Muscle layer of colon (tissue), 2 donors: ENCODE data around the gene CXorf58.
A peak's percentile ranks its signal among the peaks of the same experiment; 100 is the strongest.

Source experiments
- H3K27ac ChIP-seq: one replicate; pipeline ENCODE4 v1.7.0; 2013; ENCODE audit warnings: low read depth, mild to moderate bottlenecking, low read length, moderate library complexity
- H3K27me3 ChIP-seq, 2 donors: one replicate each; pipeline ENCODE4 v1.7.0; 2013; ENCODE audit warnings: low read length in 2 of 2, mild to moderate bottlenecking in 2 of 2; ENCODE audit not compliant: insufficient read depth in 2 of 2, control insufficient read depth in 1 of 2
- H3K36me3 ChIP-seq: one replicate; pipeline ENCODE4 v1.7.0; 2013; ENCODE audit warnings: mild to moderate bottlenecking, low read length; ENCODE audit not compliant: insufficient read depth
- H3K4me1 ChIP-seq: one replicate; pipeline ENCODE4 v1.7.0; 2013; ENCODE audit warnings: mild to moderate bottlenecking, low read length; ENCODE audit not compliant: insufficient read depth
- H3K4me3 ChIP-seq, 2 donors: one replicate each; pipeline ENCODE4 v1.7.0; 2013; ENCODE audit warnings: low read length in 2 of 2, low read depth in 1 of 2, mild to moderate bottlenecking in 1 of 2, moderate library complexity in 1 of 2
- H3K9ac ChIP-seq: one replicate; pipeline ENCODE4 v1.7.0; 2013; ENCODE audit warnings: low read length
- H3K9me3 ChIP-seq: one replicate; pipeline ENCODE4 v1.7.0; 2013; ENCODE audit warnings: mild to moderate bottlenecking, low read length
- donor health status: abdominal sarcoma.
- donor health status: Adenocarcinoma of cecum.

Gene CXorf58

DNA sequence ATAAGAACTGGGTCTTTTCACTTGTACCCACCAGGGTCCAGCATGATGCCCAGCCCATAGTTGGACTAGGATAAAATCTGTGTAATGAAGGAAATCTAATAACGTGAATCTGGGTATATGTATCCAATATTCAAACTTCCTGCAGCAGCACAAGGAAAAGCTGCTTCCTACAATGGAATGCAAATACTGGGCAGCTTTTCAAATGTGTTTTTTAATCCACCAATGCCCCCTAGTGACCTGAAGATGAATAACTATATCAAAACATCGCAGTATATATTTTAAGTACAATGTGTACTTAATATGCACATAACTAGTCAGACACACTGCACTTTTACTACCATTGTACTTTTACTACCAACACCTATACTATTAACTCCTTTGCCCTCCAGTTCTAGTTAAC is 5.4 kb upstream of the CXorf58 start:
- no peaks in the 10 kb centered on the region for H3K36me3 ChIP-seq
- no peaks in the 10 kb centered on the region for H3K9me3 ChIP-seq
- H3K27me3 ChIP-seq, result peaks cover 0 to 3% of the 10 kb centered on the region in 2 donors
- H3K27ac ChIP-seq, result no peak overlapping the region
- peaks cover 3% of the 10 kb centered on the region for H3K4me1 ChIP-seq
- H3K4me3 ChIP-seq, result peak overlapping the region in 1 of 2 donors; percentile 28
- H3K9ac ChIP-seq, result no peak overlapping the region

DNA sequence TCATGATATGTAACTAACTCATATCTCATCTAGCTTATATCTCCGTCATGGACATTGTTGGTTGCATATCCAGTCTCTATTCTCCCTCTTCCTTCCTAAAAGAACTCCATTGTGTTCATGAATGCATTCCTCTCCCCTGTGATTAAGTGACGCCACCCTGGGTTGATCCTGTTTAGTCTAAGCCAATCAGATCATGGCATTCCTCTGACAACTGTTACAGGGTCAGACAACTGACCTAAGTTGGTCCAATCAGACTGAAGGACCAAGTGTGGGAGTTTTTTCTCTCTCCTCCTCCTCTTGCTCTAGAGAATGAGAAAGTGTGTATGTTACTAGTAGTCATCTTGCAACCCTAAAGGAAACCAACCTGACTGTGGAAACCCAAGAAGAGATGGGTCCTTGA is 3.7 kb upstream of the CXorf58 start:
- no peak overlapping the region for H3K9ac ChIP-seq
- H3K4me3 ChIP-seq, result no peak overlapping the region
- no peaks in the 10 kb centered on the region for H3K9me3 ChIP-seq
- H3K36me3 ChIP-seq, result no peaks in the 10 kb centered on the region
- peaks cover 7% of the 10 kb centered on the region for H3K4me1 ChIP-seq
- no peak overlapping the region for H3K27ac ChIP-seq
- H3K27me3 ChIP-seq, result peaks cover 0 to 10% of the 10 kb centered on the region in 2 donors

DNA sequence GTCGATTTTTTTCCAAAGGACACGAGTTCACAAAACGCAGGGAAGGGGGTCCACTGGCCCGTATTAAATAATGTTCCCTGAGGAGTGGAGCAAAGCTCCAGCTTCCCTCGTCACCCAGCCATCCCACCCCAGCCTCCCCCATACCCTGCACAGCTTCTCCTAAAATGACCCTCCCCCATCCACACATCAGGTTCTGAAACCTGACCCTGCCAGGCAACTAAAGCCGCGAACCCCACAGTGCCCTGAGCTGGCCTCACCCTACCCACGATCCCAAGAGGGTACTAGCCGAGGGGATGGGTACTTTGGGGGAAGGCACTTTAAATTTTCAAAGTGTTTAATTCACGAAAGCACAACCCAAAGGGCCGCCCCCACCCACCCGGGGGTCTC is 702 bp upstream of the CXorf58 start:
- Histone ChIP-seq H3K27ac (peak overlapping the region; percentile 59), H3K36me3 (no peaks in the 10 kb centered on the region), H3K4me1 (peaks cover 7% of the 10 kb centered on the region), H3K4me3 (peak overlapping the region; percentile 57 to 60), H3K9me3 (no peaks in the 10 kb centered on the region), H3K9ac (peak overlapping the region; percentile 67), H3K27me3 (peaks cover 0 to 10% of the 10 kb centered on the region in 2 donors)

GRCh38 chrX:23908219-23909004 is 606 bp downstream of the CXorf58 start:
- Histone ChIP-seq H3K4me3 (peak overlapping the region in 1 of 2 donors; percentile 35), H3K4me1 (peaks cover 7% of the 10 kb centered on the region), H3K27ac (peak overlapping the region; percentile 59), H3K9ac (peak overlapping the region; percentile 50), H3K9me3 (no peaks in the 10 kb centered on the region), H3K27me3 (peaks cover 0 to 10% of the 10 kb centered on the region in 2 donors), H3K36me3 (no peaks in the 10 kb centered on the region)

DNA sequence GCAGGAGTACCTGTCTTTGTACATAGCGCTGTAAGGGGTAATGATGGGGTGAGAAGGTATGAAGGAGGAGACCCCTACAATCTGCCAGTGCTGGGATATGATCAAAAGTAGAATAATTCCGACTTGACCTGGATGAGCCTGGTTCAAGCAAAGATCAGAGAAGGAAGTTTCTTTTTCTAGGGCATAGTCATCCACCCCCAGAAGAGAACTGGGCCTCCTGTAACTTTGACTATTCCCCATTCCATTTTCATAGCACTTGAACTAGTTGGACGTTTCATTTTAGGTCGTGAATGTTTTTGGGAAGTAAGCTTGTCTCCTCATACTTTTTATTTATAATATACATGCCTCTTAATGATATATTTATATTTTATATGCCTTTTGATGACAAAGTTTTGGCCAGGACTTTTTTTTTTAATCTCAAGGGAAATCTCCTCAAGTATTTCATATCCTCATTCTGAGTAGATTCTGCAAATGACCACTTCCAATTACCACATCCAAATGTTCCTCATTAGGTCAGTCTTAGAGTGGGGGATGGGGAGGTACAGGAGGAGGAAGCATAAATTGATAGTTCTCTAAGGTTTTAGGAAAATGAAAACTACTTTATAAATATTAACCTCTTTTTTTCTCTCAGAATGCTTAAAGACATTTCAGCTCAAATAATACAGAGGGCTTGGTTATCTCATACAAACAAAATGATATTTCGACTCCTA is 3.5 kb downstream of the CXorf58 start:
- H3K9me3 ChIP-seq, result no peaks in the 10 kb centered on the region
- no peak overlapping the region for H3K27ac ChIP-seq
- no peak overlapping the region for H3K4me3 ChIP-seq
- H3K9ac ChIP-seq, result no peak overlapping the region
- no peaks in the 10 kb centered on the region for H3K36me3 ChIP-seq
- peaks cover 0 to 14% of the 10 kb centered on the region in 2 donors for H3K27me3 ChIP-seq
- H3K4me1 ChIP-seq, result peaks cover 7% of the 10 kb centered on the region

DNA sequence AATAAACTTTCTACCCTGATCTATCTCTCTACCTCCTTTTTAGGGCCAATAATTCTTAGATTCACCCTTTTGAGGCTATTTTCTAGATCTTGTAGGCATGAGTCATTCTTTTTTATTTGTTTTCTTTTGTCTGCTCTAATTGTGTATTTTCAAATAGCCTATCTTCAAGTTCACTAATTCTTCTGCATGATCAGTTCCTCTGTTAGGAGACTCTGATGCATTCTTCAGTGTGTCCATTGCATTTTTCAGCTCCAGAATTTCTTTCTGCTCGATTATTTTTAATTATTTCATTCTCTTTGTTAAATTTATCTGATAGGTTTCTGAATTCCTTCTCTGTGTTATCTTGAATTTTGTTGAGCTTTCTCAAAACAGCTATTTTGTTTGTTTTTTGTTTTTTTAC is 11.3 kb downstream of the CXorf58 start:
- Histone ChIP-seq H3K4me3 (no peak overlapping the region), H3K27me3 (peaks cover 0 to 4% of the 10 kb centered on the region in 2 donors), H3K36me3 (no peaks in the 10 kb centered on the region)

DNA sequence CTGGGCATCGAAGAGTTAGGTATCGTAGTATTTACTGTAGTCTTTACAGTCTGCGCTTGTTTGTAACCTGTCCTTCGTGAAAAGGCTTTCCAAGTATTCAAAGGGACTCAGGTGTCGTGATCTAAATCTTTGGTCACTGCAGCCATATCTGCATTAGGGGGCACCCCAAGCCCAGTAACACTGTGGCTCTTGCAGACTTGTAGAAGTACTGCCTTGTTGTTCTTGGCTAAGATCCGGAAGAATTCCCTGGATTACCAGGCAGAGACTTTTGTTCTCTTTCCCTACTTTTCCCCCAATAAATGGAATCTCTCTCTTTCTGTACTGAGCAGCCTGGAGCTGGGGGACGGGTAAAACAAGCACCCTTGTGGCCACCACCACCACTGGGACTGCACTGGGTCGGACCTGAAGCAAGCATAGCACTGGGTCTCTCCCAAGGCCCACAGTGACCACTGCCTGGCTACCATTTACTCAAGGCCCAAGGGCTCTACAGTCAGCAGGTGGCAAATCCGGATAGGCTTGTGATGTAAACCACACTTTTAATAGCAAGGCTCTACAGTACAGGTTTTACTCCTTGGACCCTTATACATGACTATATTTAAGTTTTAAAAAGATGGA is 12.0 kb downstream of the CXorf58 start:
- no peaks in the 10 kb centered on the region for H3K36me3 ChIP-seq
- no peak overlapping the region for H3K4me3 ChIP-seq
- H3K4me1 ChIP-seq, result no peaks in the 10 kb centered on the region
- peaks cover 0 to 4% of the 10 kb centered on the region in 2 donors for H3K27me3 ChIP-seq
- H3K27ac ChIP-seq, result no peak overlapping the region
- H3K9ac ChIP-seq, result no peak overlapping the region
- no peaks in the 10 kb centered on the region for H3K9me3 ChIP-seq

More for the DNA sequence above, 11.3 kb downstream of the CXorf58 start:
- Histone ChIP-seq H3K9me3 (no peaks in the 10 kb centered on the region), H3K27ac (no peak overlapping the region), H3K4me1 (no peaks in the 10 kb centered on the region), H3K9ac (no peak overlapping the region)

- Histone ChIP-seq H3K9me3 (no peaks in the 10 kb centered on the region), H3K36me3 (no peaks in the 10 kb centered on the region), H3K27me3 (no peaks in the 10 kb centered on the region), H3K4me1 (no peaks in the 10 kb centered on the region), H3K9ac (no peak overlapping the region), H3K27ac (no peak overlapping the region), H3K4me3 (no peak overlapping the region)
These were observed 18.2 kb downstream of the CXorf58 start for GRCh38 chrX:23926015-23926414.

DNA sequence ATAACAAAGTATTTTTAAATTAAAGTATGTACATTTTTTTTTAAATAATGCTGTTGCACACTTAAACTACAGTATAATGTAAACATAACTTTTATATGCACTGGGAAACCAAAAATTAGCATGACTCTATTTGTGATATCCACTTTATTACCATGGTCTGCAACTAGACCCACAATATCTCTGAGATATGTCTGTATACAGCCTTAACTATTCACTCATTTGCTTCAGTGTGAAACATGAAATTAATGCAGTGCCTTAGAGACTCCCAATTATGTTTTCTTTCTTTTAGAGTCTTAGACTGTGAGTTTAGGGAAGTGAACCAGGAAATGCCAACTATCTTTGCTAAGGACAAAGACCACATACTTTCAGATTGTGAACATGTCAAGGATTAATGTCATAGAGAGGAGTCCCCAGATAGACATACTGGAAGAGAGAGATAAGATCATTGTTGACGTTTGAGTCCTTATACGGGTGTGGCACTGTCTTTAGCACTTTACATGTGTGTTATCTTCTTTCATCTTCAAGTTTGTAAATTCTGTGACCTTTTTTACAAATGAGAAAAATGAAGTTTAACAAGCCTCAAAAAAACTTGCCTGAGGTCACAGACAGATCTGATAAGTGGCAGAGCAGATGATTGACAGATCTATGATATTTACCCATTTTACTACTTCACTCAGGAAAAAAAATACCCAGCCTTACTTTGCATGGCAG is 23.2 kb downstream of the CXorf58 start:
- no peaks in the 10 kb centered on the region for H3K9me3 ChIP-seq
- H3K4me1 ChIP-seq, result no peaks in the 10 kb centered on the region
- H3K4me3 ChIP-seq, result no peak overlapping the region
- H3K9ac ChIP-seq, result no peak overlapping the region
- H3K27ac ChIP-seq, result no peak overlapping the region
- H3K27me3 ChIP-seq, result peaks cover 0 to 6% of the 10 kb centered on the region in 2 donors
- H3K36me3 ChIP-seq, result no peaks in the 10 kb centered on the region

DNA sequence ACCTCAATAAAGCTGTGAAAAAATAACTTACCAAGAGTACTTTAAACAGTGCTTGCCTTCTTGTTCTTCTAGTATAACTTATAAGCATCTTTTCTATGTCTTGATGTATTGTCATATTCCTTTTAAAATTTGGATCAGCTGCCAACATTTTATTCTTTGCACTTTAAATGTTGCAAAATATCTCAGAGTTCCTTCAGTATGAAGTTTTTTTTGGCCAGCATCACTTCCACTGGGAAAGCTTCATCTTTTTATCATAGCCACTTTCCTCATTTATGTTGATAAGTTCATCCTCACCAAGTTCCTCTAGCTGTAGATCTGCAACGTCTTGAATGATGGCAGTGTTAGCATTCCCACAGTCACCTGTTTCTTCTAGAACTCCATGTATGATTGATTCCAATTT is 24.2 kb downstream of the CXorf58 start:
- H3K4me3 ChIP-seq, result no peak overlapping the region
- H3K36me3 ChIP-seq, result no peaks in the 10 kb centered on the region
- no peak overlapping the region for H3K9ac ChIP-seq
- peaks cover 0 to 7% of the 10 kb centered on the region in 2 donors for H3K27me3 ChIP-seq
- no peak overlapping the region for H3K27ac ChIP-seq
- no peaks in the 10 kb centered on the region for H3K4me1 ChIP-seq
- no peaks in the 10 kb centered on the region for H3K9me3 ChIP-seq

DNA sequence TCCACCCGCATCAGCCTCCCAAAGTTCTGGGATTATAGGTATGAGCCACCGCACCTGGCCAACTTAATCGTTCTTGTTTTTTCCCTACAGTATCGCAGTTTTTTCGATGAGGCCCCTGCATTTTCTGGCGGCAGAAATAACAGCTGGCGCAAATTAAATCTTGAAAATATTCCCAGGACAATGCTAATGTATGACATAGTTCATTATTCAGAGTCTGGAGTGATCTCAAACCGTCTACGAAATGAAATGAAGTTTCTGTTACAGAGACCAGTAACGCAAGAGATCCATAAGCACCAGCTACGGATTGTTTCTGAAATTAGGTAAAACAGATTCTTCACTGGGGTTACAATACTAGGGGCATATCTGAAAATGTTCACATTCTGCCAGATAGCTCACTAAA is 27.3 kb downstream of the CXorf58 start:
- no peaks in the 10 kb centered on the region for H3K4me1 ChIP-seq
- no peaks in the 10 kb centered on the region for H3K9me3 ChIP-seq
- no peak overlapping the region for H3K4me3 ChIP-seq
- no peak overlapping the region for H3K9ac ChIP-seq
- peaks cover 0 to 7% of the 10 kb centered on the region in 2 donors for H3K27me3 ChIP-seq
- no peaks in the 10 kb centered on the region for H3K36me3 ChIP-seq
- no peak overlapping the region for H3K27ac ChIP-seq
